ENCODE results near the gene GTSE1. TPM values are rescaled to one million over a fixed set of nuclear protein-coding genes. Genes with fewer than 3 reads are reported as not detected.
A peak's percentile ranks its signal among the peaks of the same experiment; 100 is the strongest.

GTSE1 gene
- total RNA-seq, 1 experiment from 2014 or later: 15.3 TPM

- H3K9ac ChIP-seq (ENCODE audit: low read length): peak within 1 kb of the TSS; percentile 96
- peaks cover 28% of the 10 kb centered on the region; the same call in 1 of the 2 replicates for H3K36me3 ChIP-seq (ENCODE audit: insufficient read depth, low read length)
- peak within 1 kb of the TSS; percentile 89 for H2AFZ ChIP-seq (ENCODE audit: low read length)
- H3K4me1 ChIP-seq (ENCODE audit: low read length): peaks cover 18% of the 10 kb centered on the region
- H3K9me3 ChIP-seq (ENCODE audit: low read length): no peaks in the 10 kb centered on the region
- H3K27ac ChIP-seq (ENCODE audit: low read length): peak within 1 kb of the TSS; percentile 66
- H3K9me2 ChIP-seq (replicated peaks; ENCODE audit: insufficient read depth, low read length): no peaks in the 10 kb centered on the region
- H3K4me2 ChIP-seq (ENCODE audit: low read depth, low read length, poor library complexity, severe bottlenecking): peak within 1 kb of the TSS; percentile 73
- peaks cover 45% of the 10 kb centered on the region for H3K79me2 ChIP-seq (ENCODE audit: low read length)
- H3K27me3 ChIP-seq (ENCODE audit: low read length): no peaks in the 10 kb centered on the region
- DNase-seq: peak; percentile 95
- peak within 1 kb of the TSS; percentile 96 for H3K4me3 ChIP-seq (ENCODE audit: low read length)
- peaks cover 11% of the 10 kb centered on the region; the same call in 1 of the 2 replicates for H4K20me1 ChIP-seq (ENCODE audit: insufficient read depth, low read depth, low read length)
These were observed 38.8 kb downstream of the GTSE1 start, which contains the start of gene TRMU for GRCh38 chr22:46335201-46336118. TSS of gene TRMU (plus strand) at chr22:46335714. CDS start at chr22:46335765, 51 bp downstream.

GRCh38 chr22:46336119-46337078 lies 39.7 kb downstream of the GTSE1 start:
- Histone ChIP-seq H3K4me3 (ENCODE audit: low read length) (peak overlapping the region; percentile 96), H3K79me2 (ENCODE audit: low read length) (peaks cover 46% of the 10 kb centered on the region), H3K27ac (ENCODE audit: low read length) (peak overlapping the region; percentile 48), H3K36me3 (ENCODE audit: insufficient read depth, low read length) (peaks cover 21% of the 10 kb centered on the region; the same call in 1 of the 2 replicates), H3K9ac (ENCODE audit: low read length) (peak overlapping the region; percentile 96), H3K9me2 (replicated peaks; ENCODE audit: insufficient read depth, low read length) (no peaks in the 10 kb centered on the region), H3K9me3 (ENCODE audit: low read length) (no peaks in the 10 kb centered on the region), H3K4me2 (ENCODE audit: low read depth, low read length, poor library complexity, severe bottlenecking) (peak overlapping the region; percentile 73), H4K20me1 (ENCODE audit: insufficient read depth, low read depth, low read length) (peaks cover 16% of the 10 kb centered on the region; the same call in 1 of the 2 replicates), H3K4me1 (ENCODE audit: low read length) (peaks cover 18% of the 10 kb centered on the region), H2AFZ (ENCODE audit: low read length) (peak overlapping the region; percentile 58; the same call in 1 of the 2 replicates), H3K27me3 (ENCODE audit: low read length) (no peaks in the 10 kb centered on the region)
- peak; percentile 76 for DNase-seq

GRCh38 chr22:46337870-46338269 lies 41.2 kb downstream of the GTSE1 start:
- Histone ChIP-seq H3K4me2 (ENCODE audit: low read depth, low read length, poor library complexity, severe bottlenecking) (no peak overlapping the region), H3K36me3 (ENCODE audit: insufficient read depth, low read length) (peaks cover 16% of the 10 kb centered on the region; the same call in 1 of the 2 replicates), H3K4me3 (ENCODE audit: low read length) (no peak overlapping the region), H3K9ac (ENCODE audit: low read length) (no peak overlapping the region), H3K4me1 (ENCODE audit: low read length) (peaks cover 18% of the 10 kb centered on the region), H4K20me1 (ENCODE audit: insufficient read depth, low read depth, low read length) (peaks cover 21% of the 10 kb centered on the region; the same call in 1 of the 2 replicates), H3K27me3 (ENCODE audit: low read length) (no peaks in the 10 kb centered on the region), H3K9me2 (replicated peaks; ENCODE audit: insufficient read depth, low read length) (no peaks in the 10 kb centered on the region), H2AFZ (ENCODE audit: low read length) (no peak overlapping the region), H3K9me3 (ENCODE audit: low read length) (no peaks in the 10 kb centered on the region), H3K79me2 (ENCODE audit: low read length) (peaks cover 49% of the 10 kb centered on the region), H3K27ac (ENCODE audit: low read length) (no peak overlapping the region)
- DNase-seq: no peak

- H3K9me2 ChIP-seq (replicated peaks; ENCODE audit: insufficient read depth, low read length): no peaks in the 10 kb centered on the region
- DNase-seq: no peak
- H3K9ac ChIP-seq (ENCODE audit: low read length): no peak overlapping the region
- no peaks in the 10 kb centered on the region for H3K9me3 ChIP-seq (ENCODE audit: low read length)
- H3K36me3 ChIP-seq (ENCODE audit: insufficient read depth, low read length): peaks cover 23% of the 10 kb centered on the region; the same call in 1 of the 2 replicates
- no peaks in the 10 kb centered on the region for H3K27me3 ChIP-seq (ENCODE audit: low read length)
- H4K20me1 ChIP-seq (ENCODE audit: insufficient read depth, low read depth, low read length): peaks cover 21% of the 10 kb centered on the region; the same call in 1 of the 2 replicates
- no peak overlapping the region for H3K4me2 ChIP-seq (ENCODE audit: low read depth, low read length, poor library complexity, severe bottlenecking)
- H3K79me2 ChIP-seq (ENCODE audit: low read length): peaks cover 52% of the 10 kb centered on the region
- H2AFZ ChIP-seq (ENCODE audit: low read length): no peak overlapping the region
- peaks cover 18% of the 10 kb centered on the region for H3K4me1 ChIP-seq (ENCODE audit: low read length)
- H3K27ac ChIP-seq (ENCODE audit: low read length): no peak overlapping the region
- no peak overlapping the region for H3K4me3 ChIP-seq (ENCODE audit: low read length)
These were observed 42.0 kb downstream of the GTSE1 start for GRCh38 chr22:46338636-46339035.

GRCh38 chr22:46339956-46340355 lies 43.3 kb downstream of the GTSE1 start:
- H3K36me3 ChIP-seq (ENCODE audit: insufficient read depth, low read length): peaks cover 29% of the 10 kb centered on the region
- no peak overlapping the region for H3K9ac ChIP-seq (ENCODE audit: low read length)
- peaks cover 57% of the 10 kb centered on the region for H3K79me2 ChIP-seq (ENCODE audit: low read length)
- H2AFZ ChIP-seq (ENCODE audit: low read length): no peak overlapping the region
- peaks cover 21% of the 10 kb centered on the region; the same call in 1 of the 2 replicates for H4K20me1 ChIP-seq (ENCODE audit: insufficient read depth, low read depth, low read length)
- no peaks in the 10 kb centered on the region for H3K27me3 ChIP-seq (ENCODE audit: low read length)
- no peak overlapping the region for H3K27ac ChIP-seq (ENCODE audit: low read length)
- DNase-seq: no peak
- H3K4me3 ChIP-seq (ENCODE audit: low read length): no peak overlapping the region
- H3K9me2 ChIP-seq (replicated peaks; ENCODE audit: insufficient read depth, low read length): no peaks in the 10 kb centered on the region
- no peak overlapping the region for H3K4me2 ChIP-seq (ENCODE audit: low read depth, low read length, poor library complexity, severe bottlenecking)
- H3K4me1 ChIP-seq (ENCODE audit: low read length): peaks cover 11% of the 10 kb centered on the region
- no peaks in the 10 kb centered on the region for H3K9me3 ChIP-seq (ENCODE audit: low read length)

- no peak overlapping the region for H3K27ac ChIP-seq (ENCODE audit: low read length)
- peaks cover 56% of the 10 kb centered on the region for H3K79me2 ChIP-seq (ENCODE audit: low read length)
- H3K9ac ChIP-seq (ENCODE audit: low read length): no peak overlapping the region
- no peak overlapping the region for H2AFZ ChIP-seq (ENCODE audit: low read length)
- no peaks in the 10 kb centered on the region for H3K27me3 ChIP-seq (ENCODE audit: low read length)
- H3K4me3 ChIP-seq (ENCODE audit: low read length): no peak overlapping the region
- peaks cover 21% of the 10 kb centered on the region; the same call in 1 of the 2 replicates for H4K20me1 ChIP-seq (ENCODE audit: insufficient read depth, low read depth, low read length)
- H3K9me3 ChIP-seq (ENCODE audit: low read length): no peaks in the 10 kb centered on the region
- H3K9me2 ChIP-seq (replicated peaks; ENCODE audit: insufficient read depth, low read length): no peaks in the 10 kb centered on the region
- H3K36me3 ChIP-seq (ENCODE audit: insufficient read depth, low read length): peaks cover 29% of the 10 kb centered on the region
- DNase-seq: no peak
- no peak overlapping the region for H3K4me2 ChIP-seq (ENCODE audit: low read depth, low read length, poor library complexity, severe bottlenecking)
- H3K4me1 ChIP-seq (ENCODE audit: low read length): peaks cover 8% of the 10 kb centered on the region
These were observed 44.0 kb downstream of the GTSE1 start for GRCh38 chr22:46340676-46341075.

- H3K79me2 ChIP-seq (ENCODE audit: low read length): peaks cover 12% of the 10 kb centered on the region; the same call in 1 of the 2 replicates
- H3K27ac ChIP-seq (ENCODE audit: low read length): no peak overlapping the region
- H3K36me3 ChIP-seq (ENCODE audit: insufficient read depth, low read length): peaks cover 37% of the 10 kb centered on the region
- no peak overlapping the region for H3K9ac ChIP-seq (ENCODE audit: low read length)
- H2AFZ ChIP-seq (ENCODE audit: low read length): no peak overlapping the region
- peaks cover 9% of the 10 kb centered on the region; the same call in 1 of the 2 replicates for H4K20me1 ChIP-seq (ENCODE audit: insufficient read depth, low read depth, low read length)
- no peak overlapping the region for H3K4me3 ChIP-seq (ENCODE audit: low read length)
- H3K9me2 ChIP-seq (replicated peaks; ENCODE audit: insufficient read depth, low read length): no peaks in the 10 kb centered on the region
- no peaks in the 10 kb centered on the region for H3K27me3 ChIP-seq (ENCODE audit: low read length)
- H3K4me1 ChIP-seq (ENCODE audit: low read length): no peaks in the 10 kb centered on the region
- H3K4me2 ChIP-seq (ENCODE audit: low read depth, low read length, poor library complexity, severe bottlenecking): no peak overlapping the region
- no peaks in the 10 kb centered on the region for H3K9me3 ChIP-seq (ENCODE audit: low read length)
- DNase-seq: no peak
These were observed 50.2 kb downstream of the GTSE1 start for GRCh38 chr22:46346680-46347405.
